Activated T-helper 1 cell treated with Interleukin-2 at 50 U/mL for 16 hours (primary cell): Measurements from ENCODE around the gene RTN1.
"Not testable (repeated sequence)": the region's sequence is repeated elsewhere in the genome, so short reads cannot be mapped to it uniquely, and the experiment has no call there.

Experiments
- DNase-seq: peaks from one replicate; pipeline ENCODE4 v3.0.0-alpha.2; 2020; ENCODE audit warnings: low read depth

Gene RTN1

GRCh38 chr14:59705245-59705644 is 165.3 kb downstream of the RTN1 start:
- DNase-seq: no peak

DNA sequence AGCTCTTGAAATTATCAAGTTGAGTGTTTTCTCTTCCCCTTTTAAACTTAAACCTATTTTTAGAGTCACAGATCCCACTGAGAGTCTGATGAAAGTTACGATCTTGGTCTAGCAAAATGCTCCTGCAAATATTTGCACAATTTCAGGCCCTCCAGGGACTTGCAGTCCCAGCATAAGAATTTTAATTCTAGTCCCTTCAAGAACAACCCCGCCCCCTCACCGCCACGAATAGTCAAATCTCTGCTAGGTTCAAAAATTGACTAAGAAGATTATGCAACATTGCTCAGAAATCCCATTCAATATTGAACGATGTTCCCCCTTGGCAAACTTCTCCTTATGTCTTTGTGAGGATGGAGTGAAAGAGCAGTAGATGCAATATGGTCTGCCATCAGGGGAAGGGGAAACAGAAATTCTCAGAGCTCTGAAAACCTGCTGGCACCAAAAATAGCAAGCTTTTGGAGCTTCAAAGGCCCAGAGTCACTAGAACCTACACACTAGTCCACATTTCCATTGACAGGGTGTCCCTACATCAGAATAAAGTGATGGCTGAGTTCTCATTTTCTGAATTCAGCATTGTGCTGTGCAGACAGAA is 166.4 kb downstream of the RTN1 start:
- DNase-seq: no peak

DNA sequence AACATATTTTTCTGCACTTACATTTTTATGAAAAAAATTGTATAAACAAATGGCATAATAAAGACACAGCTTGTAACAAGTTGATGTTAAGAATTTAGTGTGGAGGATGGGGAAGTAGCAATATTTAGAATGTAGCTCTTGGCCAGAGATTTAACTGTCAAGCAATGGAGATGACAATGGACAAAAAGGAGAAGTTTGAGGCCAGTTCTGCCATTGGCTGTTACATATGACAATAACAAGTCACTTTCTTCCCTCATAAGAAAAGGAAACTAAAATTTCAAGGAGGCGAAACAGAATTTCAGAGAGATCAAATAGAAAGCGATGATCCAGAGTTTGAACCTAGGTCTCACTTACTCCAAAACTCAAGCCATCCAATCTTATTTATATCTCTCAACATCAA is 171.1 kb downstream of the RTN1 start:
- DNase-seq: no peak

- no peak for DNase-seq
These were observed 171.8 kb downstream of the RTN1 start for GRCh38 chr14:59698793-59699192.

- no peak for DNase-seq
These were observed 175.4 kb downstream of the RTN1 start for GRCh38 chr14:59695198-59695597.

DNA sequence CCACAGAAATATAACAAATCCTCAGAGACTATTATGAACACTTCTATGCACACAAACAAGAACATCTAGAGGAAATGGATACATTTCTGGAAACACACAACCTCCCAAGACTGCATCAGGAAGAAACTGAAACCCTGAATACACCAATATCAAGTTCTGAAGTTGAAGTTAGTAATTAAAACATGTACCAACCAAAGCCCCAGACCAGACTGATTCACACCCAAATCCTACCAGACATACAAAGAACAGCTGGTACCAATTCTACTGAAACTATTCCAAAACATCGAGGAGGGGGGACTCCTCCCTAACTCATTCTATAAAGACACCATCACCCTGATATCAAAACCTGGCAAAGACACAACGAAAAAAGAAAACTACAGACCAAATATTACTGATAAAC is 179.3 kb downstream of the RTN1 start:
- DNase-seq: no peak

- no peak for DNase-seq
These were observed 180.2 kb downstream of the RTN1 start for GRCh38 chr14:59690426-59690825.

GRCh38 chr14:59688224-59689170 is 182.1 kb downstream of the RTN1 start:
- no peak for DNase-seq

DNA sequence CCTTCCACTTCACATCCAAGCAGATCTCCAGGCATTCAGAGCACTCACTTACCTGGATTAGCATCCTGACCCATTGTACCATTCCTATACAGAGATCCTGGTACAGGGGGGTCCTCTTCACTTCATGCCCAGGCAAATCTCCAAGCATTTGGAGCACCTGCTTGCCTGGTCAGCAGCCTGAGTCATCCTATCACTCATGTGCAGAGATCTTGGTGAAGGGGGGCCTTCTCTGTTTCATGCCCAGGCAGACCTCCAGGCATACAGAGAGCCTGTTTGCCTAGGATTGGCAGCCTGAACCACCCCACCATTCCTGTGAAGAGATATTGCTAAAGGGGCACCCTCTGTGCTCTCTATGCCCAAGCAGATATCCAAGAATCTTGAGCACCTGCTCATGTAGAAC is 182.9 kb downstream of the RTN1 start:
- DNase-seq: no peak

GRCh38 chr14:59679872-59680271 is 190.7 kb downstream of the RTN1 start:
- DNase-seq: no peak

DNA sequence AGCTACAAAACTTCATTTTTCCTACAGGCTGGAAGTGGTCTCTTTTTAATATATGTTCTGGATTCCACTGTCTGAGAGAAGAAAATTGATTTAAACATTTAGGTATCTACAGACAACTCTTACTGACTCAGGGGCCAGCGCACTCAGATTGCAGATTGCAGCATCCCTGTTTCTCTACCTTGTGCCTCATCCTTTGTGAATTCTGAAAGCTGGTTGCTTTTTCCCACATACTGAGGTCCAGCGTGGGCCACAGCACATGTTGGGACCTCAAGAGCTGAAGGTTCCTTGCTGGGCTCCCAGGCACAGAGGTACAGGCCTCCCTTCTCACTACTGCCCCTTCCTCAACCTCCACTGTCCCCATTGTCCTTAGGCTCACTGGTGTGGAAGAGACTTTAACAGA is 192.2 kb downstream of the RTN1 start:
- DNase-seq: no peak

DNA sequence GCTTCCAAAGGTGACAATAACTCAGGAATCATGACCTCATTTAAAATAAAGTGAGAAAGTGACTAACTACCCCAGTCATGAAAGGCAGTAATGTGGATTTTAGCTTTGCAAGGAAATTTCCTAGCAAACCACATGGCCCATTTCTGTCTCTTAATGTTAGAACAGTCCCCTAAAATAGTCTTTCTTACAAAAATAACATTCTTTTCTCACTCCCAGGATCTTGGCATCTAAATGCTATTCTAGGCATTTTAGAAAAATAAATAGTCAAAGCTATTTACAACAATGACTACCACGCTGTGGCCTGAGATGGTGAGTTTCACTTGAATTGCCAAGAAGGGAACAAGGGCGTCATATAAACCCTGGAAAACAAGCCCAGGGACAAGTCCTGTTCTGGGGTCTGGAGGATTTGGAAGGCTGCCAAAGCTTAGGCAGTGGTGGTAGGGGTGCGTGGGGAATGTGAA is 192.8 kb downstream of the RTN1 start:
- DNase-seq: no peak

- no peak for DNase-seq
These were observed 195.2 kb downstream of the RTN1 start for GRCh38 chr14:59675394-59675793.

- DNase-seq: no peak
These were observed 205.8 kb downstream of the RTN1 start for GRCh38 chr14:59664741-59665140.

DNA sequence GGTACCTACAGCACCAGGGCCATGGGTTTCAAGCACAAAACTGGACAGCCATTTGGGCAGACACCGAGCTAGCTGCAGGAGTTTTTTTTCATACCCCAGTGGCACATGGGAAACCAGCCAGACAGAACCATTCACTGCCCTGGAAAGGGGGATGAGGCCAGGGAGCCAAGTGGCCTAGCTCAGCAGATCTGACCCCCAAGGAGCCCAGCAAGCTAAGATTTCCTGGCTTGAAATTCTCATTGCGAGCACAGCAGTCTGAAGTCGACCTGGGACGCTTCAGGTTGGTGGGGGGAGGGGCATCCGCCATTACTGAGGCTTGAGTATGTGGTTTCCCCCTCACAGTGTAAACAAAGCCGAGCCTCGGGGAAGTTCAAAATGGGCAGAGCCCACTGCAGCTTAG is 212.8 kb downstream of the RTN1 start:
- no peak for DNase-seq

- no peak for DNase-seq
These were observed 214.1 kb downstream of the RTN1 start for GRCh38 chr14:59656473-59656872.

DNA sequence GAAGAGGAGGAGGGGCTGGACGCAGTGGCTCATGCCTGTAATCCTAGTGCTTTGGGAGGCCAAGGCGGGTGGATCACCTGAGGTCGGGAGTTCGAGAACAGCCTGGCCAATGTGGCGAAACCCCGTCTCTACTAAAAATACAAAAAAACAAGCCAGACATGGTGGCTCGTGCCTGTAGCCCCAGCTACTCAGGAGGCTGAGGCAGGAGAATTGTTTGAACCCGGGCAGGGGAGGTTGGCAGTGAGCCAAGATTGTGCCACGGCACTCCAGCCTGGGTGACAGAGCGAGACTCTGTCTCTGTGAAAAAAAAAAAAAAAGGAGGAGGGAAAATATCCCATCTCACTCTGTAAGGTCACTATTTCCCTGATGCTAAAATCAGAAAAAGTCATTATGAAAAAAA is 216.4 kb downstream of the RTN1 start:
- DNase-seq: not testable (repeated sequence)

- not testable (repeated sequence) for DNase-seq
These were observed 223.7 kb downstream of the RTN1 start for GRCh38 chr14:59646832-59647231.

DNA sequence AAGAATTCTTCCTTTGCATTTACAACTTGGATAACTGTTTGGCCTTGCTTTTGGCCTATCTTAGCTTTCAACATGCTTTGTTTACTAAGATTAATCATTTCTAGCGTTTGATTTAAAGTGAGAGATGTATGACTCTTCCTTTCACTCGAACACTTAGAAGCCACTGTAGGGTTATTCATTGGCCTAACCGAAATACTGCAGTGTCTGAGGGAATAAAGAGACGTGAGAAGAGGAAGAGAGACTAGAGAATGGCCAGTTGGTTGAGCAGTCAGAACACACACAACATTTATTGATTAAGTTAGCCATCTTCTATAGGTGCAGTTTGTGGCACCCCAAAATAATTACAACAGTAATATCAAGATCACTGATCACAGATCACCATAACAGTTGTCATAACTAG is 231.7 kb downstream of the RTN1 start:
- no peak for DNase-seq

- DNase-seq: no peak
These were observed 236.0 kb downstream of the RTN1 start for GRCh38 chr14:59634617-59635016.

DNA sequence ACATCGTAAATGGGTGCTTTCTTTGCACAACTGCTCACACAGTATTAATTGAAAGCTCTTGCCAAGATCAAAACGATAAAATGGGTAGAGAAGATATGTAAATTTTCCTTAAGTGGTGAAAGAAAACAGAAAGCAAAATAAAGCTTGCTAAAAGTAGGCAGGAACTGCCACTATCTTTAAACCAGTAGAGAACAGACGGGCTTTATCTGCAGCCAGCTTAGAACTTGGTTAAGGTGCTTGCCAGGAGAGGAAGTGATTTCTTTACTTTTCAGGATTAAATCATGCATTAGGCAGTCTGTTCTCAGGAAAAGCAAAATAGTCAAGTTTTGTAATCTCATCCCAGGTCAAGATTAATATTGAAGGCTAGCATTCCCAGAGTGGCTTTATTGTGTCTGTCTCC is 237.1 kb downstream of the RTN1 start:
- no peak for DNase-seq

DNA sequence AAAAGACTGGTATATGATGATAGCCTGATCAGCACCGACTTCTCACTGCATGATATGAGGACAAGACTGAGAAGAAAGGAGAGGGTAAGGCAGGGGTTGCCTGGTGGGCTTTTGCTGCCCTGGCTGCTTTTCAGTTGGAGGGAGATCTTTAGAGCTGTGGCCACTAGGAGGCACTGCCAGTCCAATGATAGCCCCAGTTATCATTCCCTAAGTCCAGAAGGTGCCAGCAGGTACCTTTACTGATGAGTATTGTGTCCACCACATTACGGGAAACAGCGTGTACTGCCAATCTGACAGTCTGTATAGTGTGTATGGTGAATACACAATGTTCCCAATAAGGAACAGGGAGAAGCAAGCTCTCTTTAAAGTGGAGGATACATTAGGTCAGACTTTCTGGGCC is 238.2 kb downstream of the RTN1 start:
- DNase-seq: no peak

DNA sequence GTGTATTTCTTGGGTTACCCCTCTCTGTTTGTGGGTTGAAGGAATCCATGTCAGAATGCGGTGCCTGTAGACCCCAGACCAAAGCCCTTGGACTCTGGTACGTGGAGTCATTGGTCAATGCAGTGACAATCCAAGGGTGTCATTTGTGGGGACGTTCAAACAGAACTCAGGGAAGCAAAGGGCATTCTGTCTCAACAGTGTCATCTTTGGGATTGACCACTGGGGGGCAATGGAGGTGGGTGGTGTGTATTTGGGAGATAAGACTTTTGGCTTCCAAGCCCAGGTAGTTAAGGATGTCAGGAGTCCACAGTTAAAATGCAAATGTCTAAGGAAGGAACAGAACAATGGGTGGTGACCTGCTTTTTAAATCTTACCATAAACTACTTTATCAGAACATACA is 239.3 kb downstream of the RTN1 start:
- DNase-seq: no peak
